D341Med (cell line): Measurements from ENCODE around the gene CUL7.

Source experiments
- DNase-seq: peaks from one replicate; pipeline ENCODE4 v3.0.0; 2012; ENCODE audit warnings: low spot score

The CUL7 gene

GRCh38 chr6:43077333-43077809, 23.7 kb upstream of the CUL7 start:
- DNase-seq: no peak

- DNase-seq: peak; percentile 75
Observed at GRCh38 chr6:43076464-43077332, 23.0 kb upstream of the CUL7 start.

GRCh38 chr6:43075670-43076463, 22.2 kb upstream of the CUL7 start, which contains the start of gene PTK7:
TSS of gene PTK7 (plus strand) at chr6:43076314. CDS start at chr6:43076489, 175 bp downstream.
- DNase-seq: peak; percentile 97

GRCh38 chr6:43074847-43075669, 21.4 kb upstream of the CUL7 start:
- no peak for DNase-seq

GRCh38 chr6:43070028-43070632, 16.5 kb upstream of the CUL7 start:
- peak; percentile 77 for DNase-seq

- no peak for DNase-seq
Observed at GRCh38 chr6:43062818-43063217, 9.2 kb upstream of the CUL7 start.

GRCh38 chr6:43061861-43062260, 8.2 kb upstream of the CUL7 start:
- DNase-seq: no peak

GRCh38 chr6:43060755-43061633, 7.3 kb upstream of the CUL7 start:
- DNase-seq: no peak

- no peak for DNase-seq
Observed at GRCh38 chr6:43060034-43060754, 6.5 kb upstream of the CUL7 start.

GRCh38 chr6:43059168-43060033, 5.8 kb upstream of the CUL7 start, which contains the start of the genes KLC4 and MRPL2:
TSS of gene KLC4 (plus strand) at chr6:43059631. CDS start at chr6:43061336, 1,705 bp downstream.
TSS of gene MRPL2 (minus strand) at chr6:43059434. CDS start at chr6:43059381, 53 bp downstream.
- peak; percentile 97 for DNase-seq

- no peak for DNase-seq
Observed at GRCh38 chr6:43058531-43058930, 4.9 kb upstream of the CUL7 start.

GRCh38 chr6:43055966-43056365, 2.3 kb upstream of the CUL7 start:
- DNase-seq: no peak

GRCh38 chr6:43054206-43054943, 724 bp upstream of the CUL7 start:
- DNase-seq: no peak

GRCh38 chr6:43052842-43053544, 658 bp downstream of the CUL7 start:
- DNase-seq: peak; percentile 66

GRCh38 chr6:43052225-43052841, 1.3 kb downstream of the CUL7 start:
- no peak for DNase-seq

- no peak for DNase-seq
Observed at GRCh38 chr6:43050981-43051380, 2.7 kb downstream of the CUL7 start.

- no peak for DNase-seq
Observed at GRCh38 chr6:43047998-43048397, 5.7 kb downstream of the CUL7 start.
